H1 (cell line): ENCODE measurements around the gene PGA5. TPM values are rescaled to one million over a fixed set of nuclear protein-coding genes. Genes with fewer than 3 reads are reported as not detected.

ENCODE experiments used
- CTCF ChIA-PET: fragments of 300-600 bp; sonication (Branson Sonifier 250); formaldehyde crosslinking; loops from one replicate; lab custom pipeline; 2021; ENCODE audit not compliant: partially characterized antibody; lab: Charles Lee
- POLR2A ChIA-PET: fragments of 300-600 bp; sonication (Branson Sonifier 250); formaldehyde crosslinking; loops from one replicate; lab custom pipeline; 2021; ENCODE audit warnings: inconsistent platforms; ENCODE audit not compliant: partially characterized antibody; lab: Charles Lee
- DNase-seq, 2 experiments: peaks; one replicate each; pipeline versions ENCODE4 v3.0.0 to v3.0.0-alpha.2; 2010 to 2022; ENCODE audit warnings: low spot score in 2 of 2, low read depth in 1 of 2, mixed read lengths in 1 of 2
- FAIRE-seq: peaks from 2 replicates; lab custom pipeline; 2011; peaks lifted over from hg19 to GRCh38; lab: Jason Lieb, UNC
- H2AFZ ChIP-seq: 2 replicates; pipeline ENCODE4 v1.8.1; 2012; ENCODE audit warnings: low read length, inconsistent platforms
- H2AK5ac ChIP-seq: 2 replicates; pipeline ENCODE4 v1.6.1; 2013; ENCODE audit warnings: low read depth, low read length
- H2BK120ac ChIP-seq: replicated peaks from 2 replicates; pipeline ENCODE3; 2013; ENCODE audit warnings: low read depth, low read length, inconsistent platforms
- H2BK12ac ChIP-seq: 2 replicates; pipeline ENCODE4 v1.6.1; 2013; ENCODE audit warnings: low read depth, low read length
- H2BK15ac ChIP-seq: 2 replicates; pipeline ENCODE4 v1.6.1; 2013; ENCODE audit warnings: low read length
- H2BK20ac ChIP-seq: 2 replicates; pipeline ENCODE4 v1.6.1; 2013; ENCODE audit warnings: low read length
- H2BK5ac ChIP-seq: 2 replicates; pipeline ENCODE4 v1.6.1; 2013; ENCODE audit warnings: low read depth, low read length
- H3K14ac ChIP-seq: 2 replicates; pipeline ENCODE4 v1.6.1; 2013; ENCODE audit warnings: inconsistent platforms; ENCODE audit not compliant: insufficient read length
- H3K18ac ChIP-seq: 2 replicates; pipeline ENCODE4 v1.6.1; 2013; ENCODE audit warnings: low read length; ENCODE audit errors: extremely low read depth
- H3K23ac ChIP-seq: 2 replicates; pipeline ENCODE4 v1.6.1; 2013; ENCODE audit warnings: inconsistent platforms; ENCODE audit not compliant: insufficient read length
- H3K23me2 ChIP-seq: 2 replicates; pipeline ENCODE4 v1.6.1; 2013; ENCODE audit warnings: low read depth, low read length
- H3K27ac ChIP-seq: 2 replicates; pipeline ENCODE4 v1.6.1; 2011; ENCODE audit warnings: low read depth, low read length, inconsistent platforms
- H3K27me3 ChIP-seq, 4 experiments: replicated peaks in 1 of 4; 1 replicate in 1 of 4; 2 replicates in 3 of 4; pipeline versions ENCODE4 v1.6.1 to v1.8.1; 2011 to 2013; ENCODE audit warnings: low read length in 3 of 4, mild to moderate bottlenecking in 3 of 4, inconsistent platforms in 2 of 4, mixed read lengths in 2 of 4, moderate library complexity in 1 of 4; ENCODE audit not compliant: control insufficient read depth in 3 of 4, insufficient read depth in 3 of 4; ENCODE audit errors: extremely low read depth in 1 of 4
- H3K36me3 ChIP-seq, 4 experiments: 2 replicates each; pipeline versions ENCODE4 v1.6.1 to v1.8.1; 2011 to 2013; ENCODE audit warnings: mild to moderate bottlenecking in 4 of 4, low read length in 3 of 4, moderate library complexity in 2 of 4, control low read depth in 1 of 4, inconsistent platforms in 1 of 4; ENCODE audit not compliant: insufficient read depth in 4 of 4, control insufficient read depth in 2 of 4
- H3K4ac ChIP-seq: replicated peaks from 2 replicates; pipeline ENCODE3; 2013; ENCODE audit warnings: low read length, low read depth, mixed read lengths, inconsistent platforms; ENCODE audit not compliant: insufficient read length
- H3K4me1 ChIP-seq, 4 experiments: replicated peaks in 1 of 4; 1 replicate in 1 of 4; 2 replicates in 3 of 4; pipeline versions ENCODE4 v1.6.1 to v1.8.1; 2011 to 2013; ENCODE audit warnings: low read length in 3 of 4, inconsistent platforms in 2 of 4, mixed read lengths in 1 of 4; ENCODE audit not compliant: insufficient read depth in 4 of 4, control insufficient read depth in 3 of 4
- H3K4me2 ChIP-seq, 2 experiments: 2 replicates each; pipeline versions ENCODE4 v1.6.1 to v1.8.1; 2011 to 2013; ENCODE audit warnings: low read depth in 2 of 2, low read length in 2 of 2, control low read depth in 1 of 2, inconsistent platforms in 1 of 2, mild to moderate bottlenecking in 1 of 2; ENCODE audit not compliant: insufficient read depth in 1 of 2
- H3K4me3 ChIP-seq, 4 experiments: fragments of 200-600, 300-600 bp in 1 of 4; sonication (generic), shearing (Covaris generic), sonication (Bioruptor Twin) in 1 of 4; 2 replicates each; pipeline versions ENCODE4 v1.5.1 to v1.8.1; 2011 to 2016; ENCODE audit warnings: low read length in 4 of 4, low read depth in 3 of 4, control low read depth in 2 of 4, inconsistent platforms in 2 of 4, mild to moderate bottlenecking in 2 of 4, mixed read lengths in 1 of 4, moderate library complexity in 1 of 4; ENCODE audit not compliant: insufficient read depth in 2 of 4; ENCODE audit errors: extremely low read depth in 1 of 4
- H3K56ac ChIP-seq: replicated peaks from 2 replicates; pipeline ENCODE3; 2013; ENCODE audit warnings: low read depth, mild to moderate bottlenecking, mixed read lengths, low read length, inconsistent platforms; ENCODE audit not compliant: insufficient read length
- H3K79me1 ChIP-seq: 2 replicates; pipeline ENCODE4 v1.6.1; 2013; ENCODE audit warnings: low read depth, low read length, control low read depth
- H3K79me2 ChIP-seq, 2 experiments: 2 replicates each; pipeline versions ENCODE4 v1.6.1 to v1.8.1; 2012 to 2013; ENCODE audit warnings: low read length in 2 of 2, mild to moderate bottlenecking in 2 of 2, inconsistent platforms in 1 of 2; ENCODE audit not compliant: insufficient read depth in 2 of 2, control insufficient read depth in 1 of 2
- H3K9ac ChIP-seq, 4 experiments: replicated peaks in 1 of 4; 1 replicate in 1 of 4; 2 replicates in 3 of 4; pipeline versions ENCODE4 v1.6.1 to v1.8.1; 2011 to 2013; ENCODE audit warnings: low read depth in 3 of 4, low read length in 3 of 4, control low read depth in 2 of 4, mild to moderate bottlenecking in 2 of 4, moderate library complexity in 2 of 4, inconsistent platforms in 1 of 4; ENCODE audit errors: extremely low read depth in 1 of 4
- H3K9me3 ChIP-seq, 2 experiments: 2 replicates each; pipeline versions ENCODE4 v1.6.1 to v1.8.1; 2012 to 2013; ENCODE audit warnings: mild to moderate bottlenecking in 2 of 2, moderate library complexity in 2 of 2, control low read depth in 1 of 2, inconsistent platforms in 1 of 2, low read depth in 1 of 2, low read length in 1 of 2, mixed read lengths in 1 of 2; ENCODE audit not compliant: insufficient read depth in 2 of 2
- H4K20me1 ChIP-seq, 2 experiments: replicated peaks in 1 of 2; 2 replicates each; pipeline versions ENCODE3 to v1.8.1; 2011 to 2013; ENCODE audit warnings: inconsistent platforms in 2 of 2, low read length in 2 of 2, mild to moderate bottlenecking in 1 of 2; ENCODE audit not compliant: insufficient read depth in 2 of 2, control insufficient read depth in 1 of 2
- H4K5ac ChIP-seq: 2 replicates; pipeline ENCODE4 v1.6.1; 2013; ENCODE audit warnings: low read length, low read depth, mixed read lengths, inconsistent platforms; ENCODE audit not compliant: insufficient read length
- H4K8ac ChIP-seq: 2 replicates; pipeline ENCODE4 v1.8.0; 2013; ENCODE audit warnings: mild to moderate bottlenecking, moderate library complexity, low read length, inconsistent platforms; ENCODE audit not compliant: insufficient read depth; ENCODE audit errors: extremely low read depth
- H4K91ac ChIP-seq: replicated peaks from 2 replicates; pipeline ENCODE3; 2013; ENCODE audit warnings: low read length, mixed read lengths, inconsistent platforms; ENCODE audit not compliant: insufficient read length
- CEBPB ChIP-seq: IDR thresholded peaks from 2 replicates; pipeline ENCODE4 v1.6.1; 2012; ENCODE audit warnings: low read depth, low read length
- CHD1 ChIP-seq: IDR thresholded peaks from 2 replicates; pipeline ENCODE4 v1.6.1; 2012; ENCODE audit warnings: low read depth, low read length, improper control_type of control experiment
- POU5F1 ChIP-seq: IDR thresholded peaks from 2 replicates; pipeline ENCODE4 v1.6.1; 2011; ENCODE audit warnings: low read depth, mild to moderate bottlenecking, low read length, moderate library complexity
- SAP30 ChIP-seq: fragments of 300-600 bp; sonication (generic); IDR thresholded peaks from 2 replicates; pipeline ENCODE4 v1.7.1; 2012; ENCODE audit warnings: low read length, moderate library complexity, mild to moderate bottlenecking, inconsistent platforms; ENCODE audit not compliant: insufficient read depth, insufficient replicate concordance
- SIRT6 ChIP-seq: IDR thresholded peaks from one replicate; pipeline ENCODE4 v1.7.1; 2012; ENCODE audit warnings: low read length, inconsistent platforms
- TBP ChIP-seq: IDR thresholded peaks from 2 replicates; pipeline ENCODE4 v1.6.1; 2011; ENCODE audit warnings: low read depth, low read length, improper control_type of control experiment
- YY1 ChIP-seq: IDR thresholded peaks from 2 replicates; pipeline ENCODE4 v1.6.1; 2011; ENCODE audit warnings: low read depth, mild to moderate bottlenecking, low read length
- WGBS, 2 experiments: shearing (Covaris generic) in 1 of 2; methylation state at CpG; one replicate each; pipeline versions ENCODE4 v1.1.6 to v1.1.7; 2013 to 2015; ENCODE audit warnings: low lambda C conversion rate in 2 of 2, mixed read lengths in 2 of 2, inconsistent platforms in 1 of 2, low coverage in 1 of 2, missing lambda C conversion rate in 1 of 2; ENCODE audit not compliant: insufficient replicate concordance in 2 of 2, insufficient coverage in 1 of 2, insufficient read length in 1 of 2; ENCODE audit errors: extremely low coverage in 1 of 2, missing lambda C conversion rate in 1 of 2; 5-methylcytosine and 5-hydroxymethylcytosine counted together
- polyA plus RNA-seq, 7 experiments: library from polyadenylated mRNA; depleted of rRNA in 3 of 7; stranded (reverse) in 5 of 7; unstranded in 2 of 7; fragments of >200 nt in 5 of 7; fragments of 200-250 nt in 2 of 7; gene quantifications; 1 replicate in 5 of 7; 2 replicates in 1 of 7; 4 replicates in 1 of 7; pipeline versions ENCODE4 v1.2.1 to v1.2.3, GENCODE V29; 2011 to 2013; ENCODE audit warnings: missing spikeins in 2 of 7, mixed read lengths in 2 of 7
- total RNA-seq: library from RNA; stranded (reverse); fragmentation: NEBNext Ultra II Directional; extraction: Animal tissue kit (Norgen Biotek cat#: 25700); gene quantifications from 2 replicates; pipeline ENCODE4 v1.2.1, GENCODE V29; 2021

Gene PGA5
- total and polyA plus RNA-seq, 2 of the 8 experiments (the other 6 are each of a cell fraction or from before 2014, with no cell fraction given): 0.67 to 2.0 TPM

DNA sequence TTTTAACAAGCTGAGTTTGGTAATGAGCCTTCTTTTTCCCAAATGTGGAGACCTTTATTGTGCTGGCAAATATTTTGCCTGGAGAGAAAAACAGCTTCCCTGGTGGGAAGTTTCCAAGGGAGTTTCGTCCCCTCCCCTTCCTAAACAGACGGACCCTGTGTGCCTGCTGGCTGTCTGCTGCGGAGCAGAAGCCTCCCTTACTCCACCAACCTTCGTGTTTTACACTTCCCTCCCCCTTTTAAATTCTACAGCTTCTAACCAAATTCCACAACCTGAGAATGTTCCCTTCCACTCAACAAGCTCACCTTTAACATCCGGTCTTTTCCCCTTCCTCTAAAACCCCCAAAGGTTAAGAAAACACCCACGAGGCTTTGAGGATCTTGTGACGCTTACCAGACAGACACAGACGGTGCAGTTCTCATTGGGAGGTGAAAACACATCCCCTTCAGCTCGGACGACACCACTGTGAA is 37.1 kb downstream of the PGA5 start:
- H3K36me3 ChIP-seq: peaks cover 0 to 7% (median 1%) of the 10 kb centered on the region in 4 experiments; a peak in 3 of 8 replicates
- FAIRE-seq: no peak
- no peak overlapping the region for H2BK120ac ChIP-seq
- no peak overlapping the region for H3K14ac ChIP-seq
- no peaks in the 10 kb centered on the region for H3K23me2 ChIP-seq
- no peak overlapping the region for H4K8ac ChIP-seq
- DNase-seq: no peak
- H3K9me3 ChIP-seq: no peaks in the 10 kb centered on the region; a peak in 1 of 4 replicates
- H3K23ac ChIP-seq: no peak overlapping the region
- no peak overlapping the region for H3K4ac ChIP-seq
- H3K79me2 ChIP-seq: no peaks in the 10 kb centered on the region
- no peak overlapping the region for H4K91ac ChIP-seq
- H4K20me1 ChIP-seq: peaks cover 2 to 3% of the 10 kb centered on the region in 2 experiments
- H3K4me1 ChIP-seq: peaks cover 0 to 8% (median 5%) of the 10 kb centered on the region in 4 experiments; a peak in 4 of 7 replicates
- 84% methylated on average over 10 of the region's 10 CpGs; no CpG with 5 or more reads in 1 of the 2 experiments for whole genome bisulfite sequencing, 2 experiments
- no peak overlapping the region for H2AK5ac ChIP-seq
- no peak overlapping the region for H3K4me2 ChIP-seq
- H2BK12ac ChIP-seq: no peak overlapping the region
- no peak overlapping the region for H3K18ac ChIP-seq
- H2BK20ac ChIP-seq: no peak overlapping the region
- ChIA-PET POLR2A (interaction anchor here (0.6 to 1.4 kb wide), 2 partner anchors 16 to 17 kb away, joined by 3 to 7 read pairs; partner anchors contain the start of gene VWCE), CTCF (interaction anchor here (1.0 to 7.2 kb wide), 5 partner anchors 10 to 107 kb away, joined by 3 to 32 read pairs (median 4); partner anchors contain the start of gene VWCE)
- no peak overlapping the region for H3K9ac ChIP-seq
- no peak overlapping the region for H3K27ac ChIP-seq
- no peak overlapping the region for H3K4me3 ChIP-seq
- H3K27me3 ChIP-seq: peaks cover 0 to 5% (median under 1%) of the 10 kb centered on the region in 4 experiments; a peak in 4 of 7 replicates
- no peak overlapping the region for H2BK5ac ChIP-seq
- no peak overlapping the region for H4K5ac ChIP-seq
- H3K79me1 ChIP-seq: no peaks in the 10 kb centered on the region
- no peak overlapping the region for H3K56ac ChIP-seq
- no peak overlapping the region for H2BK15ac ChIP-seq
- H2AFZ ChIP-seq: no peak overlapping the region
- TF ChIP-seq TBP (no peak), SAP30 (no peak), CEBPB (no peak), SIRT6 (no peak), YY1 (no peak), POU5F1 (no peak), CHD1 (no peak)
